ENCODE measurements around the gene TEX19. TPM values are rescaled to one million over a fixed set of nuclear protein-coding genes. Genes with fewer than 3 reads are reported as not detected.

The TEX19 gene
- polyA plus RNA-seq, 2 of the 4 experiments (the other 2 are of a cell fraction) = 0.43 to 0.50 TPM

- ChIA-PET POLR2A (no interaction called here), CTCF (interaction anchor here (2.6 to 15.6 kb wide), 5 partner anchors 7 to 123 kb away, joined by 12 to 343 read pairs (median 60); no protein-coding TSS in a partner anchor)
- Histone ChIP-seq H3K4me2 (no peak overlapping the region), H3K4me1 (peaks cover 38% of the 10 kb centered on the region), H3K4me3 (no peak overlapping the region), H3K9me3 (no peaks in the 10 kb centered on the region), H3K27ac (no peak overlapping the region; a peak in 1 of 6 replicates)
- no peak for ATAC-seq
- TF ChIP-seq JUN (IDR thresholded peaks at IDR 0.05) = no peak
- no peak for TF ChIP-seq SREBF2 (IDR thresholded peaks at IDR 0.05)
- no peak for TF ChIP-seq MAFK (IDR thresholded peaks at IDR 0.05; ENCODE audit: partially characterized antibody)
- no peak for TF ChIP-seq FOSB (CRISPR knock-in tag; IDR thresholded peaks at IDR 0.05)
- no peak for TF ChIP-seq GATA3 (IDR thresholded peaks at IDR 0.05; ENCODE audit: borderline replicate concordance)
- no peak for TF ChIP-seq RAD21 (conservative IDR thresholded peaks at IDR 0.05 in 1 of 2, IDR thresholded peaks at IDR 0.05 in 1 of 2)
- 73% methylated on average over 15 of the region's 15 CpGs for WGBS (ENCODE audit: missing lambda C conversion rate)
- FAIRE-seq = no peak
- no peak for DNase-seq (ENCODE audit: low read depth in 1 of 2, low spot score in 1 of 2)
These were observed 30.0 kb upstream of the TEX19 start for GRCh38 chr17:82328994-82329507.

GRCh38 chr17:82329683-82330321 is 29.2 kb upstream of the TEX19 start:
- 85% methylated on average over 16 of the region's 19 CpGs for WGBS (ENCODE audit: missing lambda C conversion rate)
- no peak for DNase-seq (ENCODE audit: low read depth in 1 of 2, low spot score in 1 of 2)
- TF ChIP-seq, protein P1, sequence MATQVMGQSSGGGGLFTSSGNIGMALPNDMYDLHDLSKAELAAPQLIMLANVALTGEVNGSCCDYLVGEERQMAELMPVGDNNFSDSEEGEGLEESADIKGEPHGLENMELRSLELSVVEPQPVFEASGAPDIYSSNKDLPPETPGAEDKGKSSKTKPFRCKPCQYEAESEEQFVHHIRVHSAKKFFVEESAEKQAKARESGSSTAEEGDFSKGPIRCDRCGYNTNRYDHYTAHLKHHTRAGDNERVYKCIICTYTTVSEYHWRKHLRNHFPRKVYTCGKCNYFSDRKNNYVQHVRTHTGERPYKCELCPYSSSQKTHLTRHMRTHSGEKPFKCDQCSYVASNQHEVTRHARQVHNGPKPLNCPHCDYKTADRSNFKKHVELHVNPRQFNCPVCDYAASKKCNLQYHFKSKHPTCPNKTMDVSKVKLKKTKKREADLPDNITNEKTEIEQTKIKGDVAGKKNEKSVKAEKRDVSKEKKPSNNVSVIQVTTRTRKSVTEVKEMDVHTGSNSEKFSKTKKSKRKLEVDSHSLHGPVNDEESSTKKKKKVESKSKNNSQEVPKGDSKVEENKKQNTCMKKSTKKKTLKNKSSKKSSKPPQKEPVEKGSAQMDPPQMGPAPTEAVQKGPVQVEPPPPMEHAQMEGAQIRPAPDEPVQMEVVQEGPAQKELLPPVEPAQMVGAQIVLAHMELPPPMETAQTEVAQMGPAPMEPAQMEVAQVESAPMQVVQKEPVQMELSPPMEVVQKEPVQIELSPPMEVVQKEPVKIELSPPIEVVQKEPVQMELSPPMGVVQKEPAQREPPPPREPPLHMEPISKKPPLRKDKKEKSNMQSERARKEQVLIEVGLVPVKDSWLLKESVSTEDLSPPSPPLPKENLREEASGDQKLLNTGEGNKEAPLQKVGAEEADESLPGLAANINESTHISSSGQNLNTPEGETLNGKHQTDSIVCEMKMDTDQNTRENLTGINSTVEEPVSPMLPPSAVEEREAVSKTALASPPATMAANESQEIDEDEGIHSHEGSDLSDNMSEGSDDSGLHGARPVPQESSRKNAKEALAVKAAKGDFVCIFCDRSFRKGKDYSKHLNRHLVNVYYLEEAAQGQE (IDR thresholded peaks at IDR 0.05) = no peak
- TF ChIP-seq TFCP2L1 (CRISPR knock-in tag; IDR thresholded peaks at IDR 0.05) = no peak
- ATAC-seq = no peak
- Histone ChIP-seq H3K9me3 (no peaks in the 10 kb centered on the region), H3K4me1 (peaks cover 46% of the 10 kb centered on the region), H3K4me3 (no peak overlapping the region), H3K27ac (peak overlapping the region in 1 of 2 experiments; percentile 58; a peak in 3 of 6 replicates), H3K4me2 (peak overlapping the region; percentile 45)
- no peak for FAIRE-seq
- ChIA-PET POLR2A (interaction anchor here (1.1 to 1.2 kb wide), 2 partner anchors 9 to 32 kb away, joined by 3 to 14 read pairs; no protein-coding TSS in a partner anchor), CTCF (interaction anchor here (1.4 to 15.6 kb wide), 6 partner anchors 8 to 124 kb away, joined by 5 to 343 read pairs (median 56); no protein-coding TSS in a partner anchor)

DNA sequence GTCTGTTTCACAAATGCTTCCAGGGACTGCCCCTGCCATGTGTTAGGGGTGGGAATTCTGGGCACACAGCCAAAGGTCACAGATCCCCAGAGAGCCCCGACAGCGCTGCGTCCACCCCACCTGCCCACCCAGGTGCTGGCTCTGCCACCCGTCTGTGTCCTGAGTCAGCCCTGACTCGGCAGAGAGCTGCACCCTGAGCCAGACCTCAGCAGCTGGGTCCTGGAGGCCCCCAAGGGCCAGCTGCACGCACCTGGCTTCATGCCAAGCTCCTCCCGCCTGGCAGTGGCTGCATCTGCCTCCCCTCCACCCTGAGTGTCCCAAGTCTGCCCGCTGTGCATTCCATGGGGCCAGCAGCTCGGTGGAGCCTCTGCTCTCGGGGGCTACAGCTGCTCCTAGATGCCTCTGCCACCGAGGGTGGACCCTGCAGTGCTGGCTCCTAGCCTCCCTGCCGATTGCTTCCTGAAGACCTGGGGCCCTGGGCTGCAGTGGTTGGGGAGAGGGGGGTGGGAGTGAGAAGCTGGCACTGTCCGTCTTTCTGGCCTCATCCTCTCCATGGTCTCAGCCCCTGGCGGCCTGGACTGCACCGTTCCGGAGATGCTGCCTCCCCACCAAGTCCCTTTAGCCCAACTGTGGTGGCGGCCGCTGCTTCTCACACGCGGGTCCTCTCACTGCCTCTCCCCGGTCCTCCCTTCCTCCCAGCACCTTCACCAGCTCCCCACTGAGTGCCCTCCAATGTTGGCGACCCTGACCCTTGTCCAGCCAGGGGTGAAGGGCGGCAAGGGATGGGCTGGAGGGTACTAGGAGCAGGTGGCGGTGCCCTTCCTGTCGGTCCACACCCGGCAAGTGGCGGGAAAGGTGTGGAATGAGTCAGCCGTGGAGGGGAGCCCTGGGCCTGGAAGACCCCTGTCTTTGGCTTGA is 28.5 kb upstream of the TEX19 start:
- no peak for FAIRE-seq
- ChIA-PET CTCF (interaction anchor here (1.0 to 15.6 kb wide), 8 partner anchors 8 to 125 kb away, joined by 4 to 343 read pairs (median 32); no protein-coding TSS in a partner anchor), POLR2A (interaction anchor here (1.1 to 1.2 kb wide), 2 partner anchors 8 to 33 kb away, joined by 3 to 14 read pairs; no protein-coding TSS in a partner anchor)
- H3K27ac ChIP-seq = peak overlapping the region in 1 of 2 experiments; percentile 58; a peak in 3 of 6 replicates
- peaks cover 52% of the 10 kb centered on the region for H3K4me1 ChIP-seq
- H3K9me3 ChIP-seq = no peaks in the 10 kb centered on the region
- WGBS (ENCODE audit: missing lambda C conversion rate) = 63% methylated on average over 27 of the region's 28 CpGs
- no peak overlapping the region for H3K4me3 ChIP-seq
- DNase-seq (ENCODE audit: low read depth in 1 of 2, low spot score in 1 of 2) = peak in 1 of 2 experiments; percentile 45
- peak overlapping the region; percentile 45 for H3K4me2 ChIP-seq
- TF ChIP-seq KDM1A (IDR thresholded peaks at IDR 0.05; ENCODE audit: low read depth) = no peak
- TF ChIP-seq MAX (IDR thresholded peaks at IDR 0.05) = 0 out of 2 replicates have a peak, but pooled peaks have one; percentile 5
- TF ChIP-seq ZC3H11A (IDR thresholded peaks at IDR 0.05) = no peak
- peak; percentile 0 to 14; a peak in 4 of 6 replicates for ATAC-seq

Measured in A549 (cell line).